H1 (cell line): Measurements from ENCODE around the gene SPAG16. TPM values are rescaled to one million over a fixed set of nuclear protein-coding genes. Genes with fewer than 3 reads are reported as not detected.

Experiments used
- CTCF ChIA-PET: fragments of 300-600 bp; sonication (Branson Sonifier 250); formaldehyde crosslinking; loops from one replicate; lab custom pipeline; 2021; ENCODE audit not compliant: partially characterized antibody; lab: Charles Lee
- POLR2A ChIA-PET: fragments of 300-600 bp; sonication (Branson Sonifier 250); formaldehyde crosslinking; loops from one replicate; lab custom pipeline; 2021; ENCODE audit warnings: inconsistent platforms; ENCODE audit not compliant: partially characterized antibody; lab: Charles Lee
- DNase-seq, 2 experiments: peaks; one replicate each; pipeline versions ENCODE4 v3.0.0 to v3.0.0-alpha.2; 2010 to 2022; ENCODE audit warnings: low spot score in 2 of 2, low read depth in 1 of 2, mixed read lengths in 1 of 2
- FAIRE-seq: peaks from 2 replicates; lab custom pipeline; 2011; peaks lifted over from hg19 to GRCh38; lab: Jason Lieb, UNC
- H2AFZ ChIP-seq: 2 replicates; pipeline ENCODE4 v1.8.1; 2012; ENCODE audit warnings: low read length, inconsistent platforms
- H2AK5ac ChIP-seq: 2 replicates; pipeline ENCODE4 v1.6.1; 2013; ENCODE audit warnings: low read depth, low read length
- H2BK120ac ChIP-seq: replicated peaks from 2 replicates; pipeline ENCODE3; 2013; ENCODE audit warnings: low read depth, low read length, inconsistent platforms
- H2BK12ac ChIP-seq: 2 replicates; pipeline ENCODE4 v1.6.1; 2013; ENCODE audit warnings: low read depth, low read length
- H2BK15ac ChIP-seq: 2 replicates; pipeline ENCODE4 v1.6.1; 2013; ENCODE audit warnings: low read length
- H2BK20ac ChIP-seq: 2 replicates; pipeline ENCODE4 v1.6.1; 2013; ENCODE audit warnings: low read length
- H2BK5ac ChIP-seq: 2 replicates; pipeline ENCODE4 v1.6.1; 2013; ENCODE audit warnings: low read depth, low read length
- H3K14ac ChIP-seq: 2 replicates; pipeline ENCODE4 v1.6.1; 2013; ENCODE audit warnings: inconsistent platforms; ENCODE audit not compliant: insufficient read length
- H3K18ac ChIP-seq: 2 replicates; pipeline ENCODE4 v1.6.1; 2013; ENCODE audit warnings: low read length; ENCODE audit errors: extremely low read depth
- H3K23ac ChIP-seq: 2 replicates; pipeline ENCODE4 v1.6.1; 2013; ENCODE audit warnings: inconsistent platforms; ENCODE audit not compliant: insufficient read length
- H3K23me2 ChIP-seq: 2 replicates; pipeline ENCODE4 v1.6.1; 2013; ENCODE audit warnings: low read depth, low read length
- H3K27ac ChIP-seq: 2 replicates; pipeline ENCODE4 v1.6.1; 2011; ENCODE audit warnings: low read depth, low read length, inconsistent platforms
- H3K27me3 ChIP-seq, 4 experiments: replicated peaks in 1 of 4; 1 replicate in 1 of 4; 2 replicates in 3 of 4; pipeline versions ENCODE4 v1.6.1 to v1.8.1; 2011 to 2013; ENCODE audit warnings: low read length in 3 of 4, mild to moderate bottlenecking in 3 of 4, inconsistent platforms in 2 of 4, mixed read lengths in 2 of 4, moderate library complexity in 1 of 4; ENCODE audit not compliant: control insufficient read depth in 3 of 4, insufficient read depth in 3 of 4; ENCODE audit errors: extremely low read depth in 1 of 4
- H3K36me3 ChIP-seq, 4 experiments: 2 replicates each; pipeline versions ENCODE4 v1.6.1 to v1.8.1; 2011 to 2013; ENCODE audit warnings: mild to moderate bottlenecking in 4 of 4, low read length in 3 of 4, moderate library complexity in 2 of 4, control low read depth in 1 of 4, inconsistent platforms in 1 of 4; ENCODE audit not compliant: insufficient read depth in 4 of 4, control insufficient read depth in 2 of 4
- H3K4ac ChIP-seq: replicated peaks from 2 replicates; pipeline ENCODE3; 2013; ENCODE audit warnings: low read length, low read depth, mixed read lengths, inconsistent platforms; ENCODE audit not compliant: insufficient read length
- H3K4me1 ChIP-seq, 4 experiments: replicated peaks in 1 of 4; 1 replicate in 1 of 4; 2 replicates in 3 of 4; pipeline versions ENCODE4 v1.6.1 to v1.8.1; 2011 to 2013; ENCODE audit warnings: low read length in 3 of 4, inconsistent platforms in 2 of 4, mixed read lengths in 1 of 4; ENCODE audit not compliant: insufficient read depth in 4 of 4, control insufficient read depth in 3 of 4
- H3K4me2 ChIP-seq, 2 experiments: 2 replicates each; pipeline versions ENCODE4 v1.6.1 to v1.8.1; 2011 to 2013; ENCODE audit warnings: low read depth in 2 of 2, low read length in 2 of 2, control low read depth in 1 of 2, inconsistent platforms in 1 of 2, mild to moderate bottlenecking in 1 of 2; ENCODE audit not compliant: insufficient read depth in 1 of 2
- H3K4me3 ChIP-seq, 4 experiments: fragments of 200-600, 300-600 bp in 1 of 4; sonication (generic), shearing (Covaris generic), sonication (Bioruptor Twin) in 1 of 4; 2 replicates each; pipeline versions ENCODE4 v1.5.1 to v1.8.1; 2011 to 2016; ENCODE audit warnings: low read length in 4 of 4, low read depth in 3 of 4, control low read depth in 2 of 4, inconsistent platforms in 2 of 4, mild to moderate bottlenecking in 2 of 4, mixed read lengths in 1 of 4, moderate library complexity in 1 of 4; ENCODE audit not compliant: insufficient read depth in 2 of 4; ENCODE audit errors: extremely low read depth in 1 of 4
- H3K56ac ChIP-seq: replicated peaks from 2 replicates; pipeline ENCODE3; 2013; ENCODE audit warnings: low read depth, mild to moderate bottlenecking, mixed read lengths, low read length, inconsistent platforms; ENCODE audit not compliant: insufficient read length
- H3K79me1 ChIP-seq: 2 replicates; pipeline ENCODE4 v1.6.1; 2013; ENCODE audit warnings: low read depth, low read length, control low read depth
- H3K79me2 ChIP-seq, 2 experiments: 2 replicates each; pipeline versions ENCODE4 v1.6.1 to v1.8.1; 2012 to 2013; ENCODE audit warnings: low read length in 2 of 2, mild to moderate bottlenecking in 2 of 2, inconsistent platforms in 1 of 2; ENCODE audit not compliant: insufficient read depth in 2 of 2, control insufficient read depth in 1 of 2
- H3K9ac ChIP-seq, 4 experiments: replicated peaks in 1 of 4; 1 replicate in 1 of 4; 2 replicates in 3 of 4; pipeline versions ENCODE4 v1.6.1 to v1.8.1; 2011 to 2013; ENCODE audit warnings: low read depth in 3 of 4, low read length in 3 of 4, control low read depth in 2 of 4, mild to moderate bottlenecking in 2 of 4, moderate library complexity in 2 of 4, inconsistent platforms in 1 of 4; ENCODE audit errors: extremely low read depth in 1 of 4
- H3K9me3 ChIP-seq, 2 experiments: 2 replicates each; pipeline versions ENCODE4 v1.6.1 to v1.8.1; 2012 to 2013; ENCODE audit warnings: mild to moderate bottlenecking in 2 of 2, moderate library complexity in 2 of 2, control low read depth in 1 of 2, inconsistent platforms in 1 of 2, low read depth in 1 of 2, low read length in 1 of 2, mixed read lengths in 1 of 2; ENCODE audit not compliant: insufficient read depth in 2 of 2
- H4K20me1 ChIP-seq, 2 experiments: replicated peaks in 1 of 2; 2 replicates each; pipeline versions ENCODE3 to v1.8.1; 2011 to 2013; ENCODE audit warnings: inconsistent platforms in 2 of 2, low read length in 2 of 2, mild to moderate bottlenecking in 1 of 2; ENCODE audit not compliant: insufficient read depth in 2 of 2, control insufficient read depth in 1 of 2
- H4K5ac ChIP-seq: 2 replicates; pipeline ENCODE4 v1.6.1; 2013; ENCODE audit warnings: low read length, low read depth, mixed read lengths, inconsistent platforms; ENCODE audit not compliant: insufficient read length
- H4K8ac ChIP-seq: 2 replicates; pipeline ENCODE4 v1.8.0; 2013; ENCODE audit warnings: mild to moderate bottlenecking, moderate library complexity, low read length, inconsistent platforms; ENCODE audit not compliant: insufficient read depth; ENCODE audit errors: extremely low read depth
- H4K91ac ChIP-seq: replicated peaks from 2 replicates; pipeline ENCODE3; 2013; ENCODE audit warnings: low read length, mixed read lengths, inconsistent platforms; ENCODE audit not compliant: insufficient read length
- ATF2 ChIP-seq: IDR thresholded peaks from 2 replicates; pipeline ENCODE4 v1.6.1; 2012; ENCODE audit warnings: low read length, inconsistent platforms
- CEBPB ChIP-seq: IDR thresholded peaks from 2 replicates; pipeline ENCODE4 v1.6.1; 2012; ENCODE audit warnings: low read depth, low read length
- CHD2 ChIP-seq: IDR thresholded peaks from 2 replicates; pipeline ENCODE4 v1.6.1; 2012; ENCODE audit warnings: low read length, improper control_type of control experiment
- EP300 ChIP-seq, 2 experiments: IDR thresholded peaks; 1 replicate in 1 of 2; 2 replicates in 1 of 2; pipeline ENCODE4 v1.6.1; 2011 to 2012; ENCODE audit warnings: low read depth in 2 of 2, low read length in 2 of 2, mild to moderate bottlenecking in 2 of 2, borderline replicate concordance in 1 of 2, inconsistent platforms in 1 of 2, moderate library complexity in 1 of 2
- FOSL1 ChIP-seq: IDR thresholded peaks from 2 replicates; pipeline ENCODE4 v1.6.1; 2011; ENCODE audit warnings: mild to moderate bottlenecking, low read depth, low read length, moderate library complexity; ENCODE audit not compliant: insufficient read depth
- HDAC6 ChIP-seq: IDR thresholded peaks from one replicate; pipeline ENCODE4 v1.7.1; 2012; ENCODE audit warnings: low read depth, mild to moderate bottlenecking, inconsistent platforms, low read length, moderate library complexity
- POLR2AphosphoS5 ChIP-seq: IDR thresholded peaks from 2 replicates; pipeline ENCODE4 v1.6.1; 2011; ENCODE audit warnings: low read depth, low read length
- POU5F1 ChIP-seq: IDR thresholded peaks from 2 replicates; pipeline ENCODE4 v1.6.1; 2011; ENCODE audit warnings: low read depth, mild to moderate bottlenecking, low read length, moderate library complexity
- RFX5 ChIP-seq: IDR thresholded peaks from 2 replicates; pipeline ENCODE4 v1.6.1; 2011; ENCODE audit warnings: low read depth, low read length, improper control_type of control experiment, borderline replicate concordance
- RNF2 ChIP-seq: fragments of 200-900, 300-1000 bp; sonication (generic); IDR thresholded peaks from 2 replicates; pipeline ENCODE4 v1.7.1; 2016; ENCODE audit warnings: borderline replicate concordance, low read depth, mild to moderate bottlenecking, antibody characterized with exemption, low read length; ENCODE audit not compliant: poor library complexity, severe bottlenecking; ENCODE audit errors: missing control alignments
- SAP30 ChIP-seq: fragments of 300-600 bp; sonication (generic); IDR thresholded peaks from 2 replicates; pipeline ENCODE4 v1.7.1; 2012; ENCODE audit warnings: low read length, moderate library complexity, mild to moderate bottlenecking, inconsistent platforms; ENCODE audit not compliant: insufficient read depth, insufficient replicate concordance
- SIX5 ChIP-seq: IDR thresholded peaks from 2 replicates; pipeline ENCODE4 v1.6.1; 2011; ENCODE audit warnings: mild to moderate bottlenecking, low read depth, low read length
- SP1 ChIP-seq: IDR thresholded peaks from 2 replicates; pipeline ENCODE4 v1.6.1; 2011; ENCODE audit warnings: low read depth, low read length
- WGBS, 2 experiments: shearing (Covaris generic) in 1 of 2; methylation state at CpG; one replicate each; pipeline versions ENCODE4 v1.1.6 to v1.1.7; 2013 to 2015; ENCODE audit warnings: low lambda C conversion rate in 2 of 2, mixed read lengths in 2 of 2, inconsistent platforms in 1 of 2, low coverage in 1 of 2, missing lambda C conversion rate in 1 of 2; ENCODE audit not compliant: insufficient replicate concordance in 2 of 2, insufficient coverage in 1 of 2, insufficient read length in 1 of 2; ENCODE audit errors: extremely low coverage in 1 of 2, missing lambda C conversion rate in 1 of 2; 5-methylcytosine and 5-hydroxymethylcytosine counted together
- polyA plus RNA-seq, 7 experiments: library from polyadenylated mRNA; depleted of rRNA in 3 of 7; stranded (reverse) in 5 of 7; unstranded in 2 of 7; fragments of >200 nt in 5 of 7; fragments of 200-250 nt in 2 of 7; gene quantifications; 1 replicate in 5 of 7; 2 replicates in 1 of 7; 4 replicates in 1 of 7; pipeline versions ENCODE4 v1.2.1 to v1.2.3, GENCODE V29; 2011 to 2013; ENCODE audit warnings: missing spikeins in 2 of 7, mixed read lengths in 2 of 7
- total RNA-seq: library from RNA; stranded (reverse); fragmentation: NEBNext Ultra II Directional; extraction: Animal tissue kit (Norgen Biotek cat#: 25700); gene quantifications from 2 replicates; pipeline ENCODE4 v1.2.1, GENCODE V29; 2021

Gene SPAG16
- total and polyA plus RNA-seq, 2 of the 8 experiments (the other 6 are each of a cell fraction or from before 2014, with no cell fraction given) = 6.0 to 14.9 TPM

- WGBS, 2 experiments = 89% methylated on average over 1 of the region's 1 CpG; no CpG with 5 or more reads in 1 of the 2 experiments
- H2BK5ac ChIP-seq = no peak overlapping the region
- FAIRE-seq (no peak), DNase-seq (no peak)
- H3K4me1 ChIP-seq = no peaks in the 10 kb centered on the region
- no peak overlapping the region for H4K91ac ChIP-seq
- ChIA-PET CTCF (no interaction called here), POLR2A (no interaction called here)
- no peak overlapping the region for H2BK12ac ChIP-seq
- no peak overlapping the region for H2BK15ac ChIP-seq
- no peak overlapping the region for H3K23ac ChIP-seq
- no peaks in the 10 kb centered on the region for H3K23me2 ChIP-seq
- H3K27me3 ChIP-seq = no peaks in the 10 kb centered on the region
- H3K27ac ChIP-seq = no peak overlapping the region
- no peak overlapping the region for H3K14ac ChIP-seq
- no peaks in the 10 kb centered on the region for H3K79me2 ChIP-seq
- no peaks in the 10 kb centered on the region for H3K79me1 ChIP-seq
- H3K4me3 ChIP-seq = no peak overlapping the region
- H4K5ac ChIP-seq = no peak overlapping the region
- no peak overlapping the region for H2BK120ac ChIP-seq
- no peak overlapping the region for H4K8ac ChIP-seq
- H2AK5ac ChIP-seq = no peak overlapping the region
- no peak overlapping the region for H2AFZ ChIP-seq
- no peak overlapping the region for H3K56ac ChIP-seq
- no peak overlapping the region for H3K4ac ChIP-seq
- H3K18ac ChIP-seq = no peak overlapping the region
- no peaks in the 10 kb centered on the region for H3K36me3 ChIP-seq
- H3K9ac ChIP-seq = no peak overlapping the region
- no peaks in the 10 kb centered on the region for H4K20me1 ChIP-seq
- H3K9me3 ChIP-seq = no peaks in the 10 kb centered on the region
- H2BK20ac ChIP-seq = no peak overlapping the region
- no peak overlapping the region for H3K4me2 ChIP-seq
- TF ChIP-seq SIX5 (no peak), FOSL1 (no peak), EP300 (IDR thresholded peaks at IDR 0.05; ENCODE audit: borderline replicate concordance in 1 of 2, low read depth in 2 of 2, low read length in 2 of 2) (no peak), SAP30 (no peak), POU5F1 (no peak), CEBPB (no peak), RFX5 (no peak), POLR2AphosphoS5 (no peak), SP1 (no peak), HDAC6 (no peak), CHD2 (no peak), RNF2 (no peak), ATF2 (no peak)
Observed at GRCh38 chr2:213551526-213551925, 267.3 kb downstream of the SPAG16 start.
